ENCODE measurements around the gene GET4. TPM values are rescaled to one million over a fixed set of nuclear protein-coding genes. Genes with fewer than 3 reads are reported as not detected.

Gene GET4
- total and polyA plus RNA-seq, 4 donors, result 19.5 to 34.7 (median 27.3) TPM

DNA sequence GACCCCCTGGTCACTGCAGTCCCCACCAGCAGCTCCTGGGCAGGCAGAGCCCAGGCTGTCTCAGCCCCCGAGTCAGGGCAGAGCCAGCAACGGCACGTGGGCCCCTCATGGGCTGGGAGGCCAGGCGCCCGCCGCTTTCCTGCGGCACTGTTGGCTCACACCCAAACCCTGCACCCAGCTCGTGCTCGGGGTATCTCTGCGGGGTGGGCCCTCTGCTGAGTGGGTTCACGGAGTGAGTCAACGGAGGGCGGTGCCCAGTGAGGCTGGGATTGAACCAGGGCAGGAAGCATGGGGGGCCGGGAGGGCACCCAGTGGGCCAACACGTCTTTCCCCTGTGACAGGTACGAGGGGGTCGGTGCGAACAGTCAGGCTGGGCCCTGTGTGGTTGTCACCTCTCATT, 49.2 kb downstream of the GET4 start:
- no peak overlapping the region for H3K9ac ChIP-seq (ENCODE audit: low read depth in 1 of 2, low read length in 2 of 2)
- H3K27ac ChIP-seq (ENCODE audit: low read depth in 1 of 2, low read length in 2 of 2), result no peak overlapping the region
- H3K4me3 ChIP-seq (ENCODE audit: low read depth in 1 of 3, low read length in 3 of 3), result no peak overlapping the region
- peaks cover 0 to 3% (median 0%) of the 10 kb centered on the region in 4 donors for H3K36me3 ChIP-seq (ENCODE audit: control insufficient read depth in 4 of 4, insufficient read depth in 3 of 4, low read depth in 1 of 4, low read length in 3 of 4)
- no peaks in the 10 kb centered on the region for H3K27me3 ChIP-seq (ENCODE audit: control insufficient read depth in 4 of 4, insufficient read depth in 4 of 4, low read length in 3 of 4)
- H3K9me3 ChIP-seq (ENCODE audit: control insufficient read depth in 4 of 4, low read length in 3 of 4), result no peaks in the 10 kb centered on the region
- H3K4me1 ChIP-seq (ENCODE audit: control insufficient read depth in 4 of 4, insufficient read depth in 4 of 4, low read length in 3 of 4), result peaks cover 0 to 6% (median 2%) of the 10 kb centered on the region in 4 donors
- DNase-seq (ENCODE audit: low spot score), result no peak
- WGBS, result 70% methylated on average over 18 of the region's 18 CpGs
- TF ChIP-seq, protein P1, sequence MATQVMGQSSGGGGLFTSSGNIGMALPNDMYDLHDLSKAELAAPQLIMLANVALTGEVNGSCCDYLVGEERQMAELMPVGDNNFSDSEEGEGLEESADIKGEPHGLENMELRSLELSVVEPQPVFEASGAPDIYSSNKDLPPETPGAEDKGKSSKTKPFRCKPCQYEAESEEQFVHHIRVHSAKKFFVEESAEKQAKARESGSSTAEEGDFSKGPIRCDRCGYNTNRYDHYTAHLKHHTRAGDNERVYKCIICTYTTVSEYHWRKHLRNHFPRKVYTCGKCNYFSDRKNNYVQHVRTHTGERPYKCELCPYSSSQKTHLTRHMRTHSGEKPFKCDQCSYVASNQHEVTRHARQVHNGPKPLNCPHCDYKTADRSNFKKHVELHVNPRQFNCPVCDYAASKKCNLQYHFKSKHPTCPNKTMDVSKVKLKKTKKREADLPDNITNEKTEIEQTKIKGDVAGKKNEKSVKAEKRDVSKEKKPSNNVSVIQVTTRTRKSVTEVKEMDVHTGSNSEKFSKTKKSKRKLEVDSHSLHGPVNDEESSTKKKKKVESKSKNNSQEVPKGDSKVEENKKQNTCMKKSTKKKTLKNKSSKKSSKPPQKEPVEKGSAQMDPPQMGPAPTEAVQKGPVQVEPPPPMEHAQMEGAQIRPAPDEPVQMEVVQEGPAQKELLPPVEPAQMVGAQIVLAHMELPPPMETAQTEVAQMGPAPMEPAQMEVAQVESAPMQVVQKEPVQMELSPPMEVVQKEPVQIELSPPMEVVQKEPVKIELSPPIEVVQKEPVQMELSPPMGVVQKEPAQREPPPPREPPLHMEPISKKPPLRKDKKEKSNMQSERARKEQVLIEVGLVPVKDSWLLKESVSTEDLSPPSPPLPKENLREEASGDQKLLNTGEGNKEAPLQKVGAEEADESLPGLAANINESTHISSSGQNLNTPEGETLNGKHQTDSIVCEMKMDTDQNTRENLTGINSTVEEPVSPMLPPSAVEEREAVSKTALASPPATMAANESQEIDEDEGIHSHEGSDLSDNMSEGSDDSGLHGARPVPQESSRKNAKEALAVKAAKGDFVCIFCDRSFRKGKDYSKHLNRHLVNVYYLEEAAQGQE (IDR thresholded peaks at IDR 0.05), result no peak
- TF ChIP-seq NR2F2 (IDR thresholded peaks at IDR 0.05) (no peak), FOXA2 (IDR thresholded peaks at IDR 0.05) (no peak), SP1 (IDR thresholded peaks at IDR 0.05) (no peak), GABPA (IDR thresholded peaks at IDR 0.05 in 1 of 2, conservative IDR thresholded peaks at IDR 0.05 in 1 of 2) (no peak), TAF1 (conservative IDR thresholded peaks at IDR 0.05) (no peak), EGR1 (IDR thresholded peaks at IDR 0.05; ENCODE audit: low read depth in 2 of 2) (no peak), HNF4G (IDR thresholded peaks at IDR 0.05) (no peak), RXRA (IDR thresholded peaks at IDR 0.05) (no peak), YY1 (IDR thresholded peaks at IDR 0.05) (no peak), RAD21 (IDR thresholded peaks at IDR 0.05) (no peak), FOXA1 (IDR thresholded peaks at IDR 0.05) (no peak), JUND (IDR thresholded peaks at IDR 0.05) (no peak), ATF3 (IDR thresholded peaks at IDR 0.05) (no peak)
- TF ChIP-seq, protein P2, sequence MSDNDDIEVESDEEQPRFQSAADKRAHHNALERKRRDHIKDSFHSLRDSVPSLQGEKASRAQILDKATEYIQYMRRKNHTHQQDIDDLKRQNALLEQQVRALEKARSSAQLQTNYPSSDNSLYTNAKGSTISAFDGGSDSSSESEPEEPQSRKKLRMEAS (IDR thresholded peaks at IDR 0.05), result no peak

DNA sequence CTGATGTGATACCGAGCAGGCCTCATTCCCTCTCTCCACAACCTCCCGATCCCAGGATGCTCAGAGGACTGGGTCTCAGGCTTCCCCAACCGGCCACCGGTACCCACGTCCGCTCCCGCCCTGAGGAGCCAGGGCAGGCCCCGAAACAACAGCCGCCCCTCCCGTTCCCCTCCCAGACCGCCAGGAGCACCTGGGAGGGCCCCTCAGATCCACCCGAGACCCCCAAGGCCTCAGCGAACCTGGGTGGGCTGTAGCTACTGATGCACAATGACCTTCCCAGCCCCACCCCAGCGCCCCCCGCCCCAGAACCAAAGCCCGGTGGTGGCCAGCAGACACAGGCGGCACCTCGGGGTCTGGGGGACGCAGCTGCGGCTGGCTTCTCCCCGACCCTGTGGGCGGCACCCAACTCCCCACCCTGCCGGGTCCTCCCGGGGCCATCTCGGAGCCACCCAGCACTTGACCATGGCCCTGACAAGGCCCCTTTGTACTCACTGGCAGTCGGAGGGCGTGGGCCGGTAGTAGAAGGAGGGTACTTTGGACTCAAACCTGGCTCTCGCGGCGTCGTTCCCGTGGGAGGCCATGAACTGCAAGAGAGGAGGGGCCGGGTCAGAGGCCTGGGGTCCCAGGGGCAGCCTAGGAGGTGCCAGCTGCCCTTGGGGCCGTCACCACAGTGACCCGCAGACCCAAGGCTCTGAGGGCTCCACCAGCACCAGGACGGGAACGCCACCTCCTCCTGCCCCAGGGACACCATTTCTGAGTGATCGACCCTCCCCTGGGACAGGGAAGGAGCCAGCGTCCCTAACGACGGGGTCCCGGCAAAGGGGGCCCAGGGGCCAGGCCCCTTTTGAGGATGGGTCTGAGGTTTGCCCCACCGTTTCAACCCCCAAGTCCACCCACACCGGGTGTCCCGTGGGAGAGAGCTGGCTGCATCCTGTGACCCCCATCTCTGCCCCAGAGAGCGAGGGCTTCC, 50.0 kb downstream of the GET4 start:
- 66% methylated on average over 47 of the region's 47 CpGs for WGBS
- TF ChIP-seq HNF4A (conservative IDR thresholded peaks at IDR 0.05), result no peak
- no peak for TF ChIP-seq FOXA1 (IDR thresholded peaks at IDR 0.05)
- TF ChIP-seq, protein P1 (IDR thresholded peaks at IDR 0.05), result no peak
- no peak for TF ChIP-seq ATF3 (IDR thresholded peaks at IDR 0.05)
- no peak overlapping the region for H3K9ac ChIP-seq (ENCODE audit: low read depth in 1 of 2, low read length in 2 of 2)
- H3K27ac ChIP-seq (ENCODE audit: low read depth in 1 of 2, low read length in 2 of 2), result no peak overlapping the region
- H3K9me3 ChIP-seq (ENCODE audit: control insufficient read depth in 4 of 4, low read length in 3 of 4), result no peaks in the 10 kb centered on the region
- peaks cover 0 to 6% (median 2%) of the 10 kb centered on the region in 4 donors for H3K4me1 ChIP-seq (ENCODE audit: control insufficient read depth in 4 of 4, insufficient read depth in 4 of 4, low read length in 3 of 4)
- no peak overlapping the region for H3K4me3 ChIP-seq (ENCODE audit: low read depth in 1 of 3, low read length in 3 of 3)
- peaks cover 0 to 3% (median 0%) of the 10 kb centered on the region in 4 donors for H3K36me3 ChIP-seq (ENCODE audit: control insufficient read depth in 4 of 4, insufficient read depth in 3 of 4, low read depth in 1 of 4, low read length in 3 of 4)
- DNase-seq (ENCODE audit: low spot score), result no peak
- H3K27me3 ChIP-seq (ENCODE audit: control insufficient read depth in 4 of 4, insufficient read depth in 4 of 4, low read length in 3 of 4), result no peaks in the 10 kb centered on the region
